ENCODE measurements around the gene AGXT2. TPM values are rescaled to one million over a fixed set of nuclear protein-coding genes. Genes with fewer than 3 reads are reported as not detected.
A peak's percentile ranks its signal among the peaks of the same experiment; 100 is the strongest.

Gene AGXT2
- total and polyA plus RNA-seq, 2 of the 13 experiments (the other 11 are each of a cell fraction or from before 2014, with no cell fraction given) = 0.04 to 0.13 TPM

GRCh38 chr5:34991486-34992238 lies 56.1 kb downstream of the AGXT2 start (continued):
- TF ChIP-seq, protein P1, sequence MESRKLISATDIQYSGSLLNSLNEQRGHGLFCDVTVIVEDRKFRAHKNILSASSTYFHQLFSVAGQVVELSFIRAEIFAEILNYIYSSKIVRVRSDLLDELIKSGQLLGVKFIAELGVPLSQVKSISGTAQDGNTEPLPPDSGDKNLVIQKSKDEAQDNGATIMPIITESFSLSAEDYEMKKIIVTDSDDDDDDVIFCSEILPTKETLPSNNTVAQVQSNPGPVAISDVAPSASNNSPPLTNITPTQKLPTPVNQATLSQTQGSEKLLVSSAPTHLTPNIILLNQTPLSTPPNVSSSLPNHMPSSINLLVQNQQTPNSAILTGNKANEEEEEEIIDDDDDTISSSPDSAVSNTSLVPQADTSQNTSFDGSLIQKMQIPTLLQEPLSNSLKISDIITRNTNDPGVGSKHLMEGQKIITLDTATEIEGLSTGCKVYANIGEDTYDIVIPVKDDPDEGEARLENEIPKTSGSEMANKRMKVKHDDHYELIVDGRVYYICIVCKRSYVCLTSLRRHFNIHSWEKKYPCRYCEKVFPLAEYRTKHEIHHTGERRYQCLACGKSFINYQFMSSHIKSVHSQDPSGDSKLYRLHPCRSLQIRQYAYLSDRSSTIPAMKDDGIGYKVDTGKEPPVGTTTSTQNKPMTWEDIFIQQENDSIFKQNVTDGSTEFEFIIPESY (CRISPR knock-in tag; IDR thresholded peaks at IDR 0.05) = no peak
- no peak for TF ChIP-seq NONO (IDR thresholded peaks at IDR 0.05)
- TF ChIP-seq NONO (CRISPR knock-in tag; conservative IDR thresholded peaks at IDR 0.05) = no peak
- TF ChIP-seq BATF2 (CRISPR knock-in tag; IDR thresholded peaks at IDR 0.05) = no peak
- TF ChIP-seq CHD2 (IDR thresholded peaks at IDR 0.05; ENCODE audit: low read depth, low read length) = no peak
- TF ChIP-seq ZNF768 (CRISPR knock-in tag; IDR thresholded peaks at IDR 0.05) = no peak

DNA sequence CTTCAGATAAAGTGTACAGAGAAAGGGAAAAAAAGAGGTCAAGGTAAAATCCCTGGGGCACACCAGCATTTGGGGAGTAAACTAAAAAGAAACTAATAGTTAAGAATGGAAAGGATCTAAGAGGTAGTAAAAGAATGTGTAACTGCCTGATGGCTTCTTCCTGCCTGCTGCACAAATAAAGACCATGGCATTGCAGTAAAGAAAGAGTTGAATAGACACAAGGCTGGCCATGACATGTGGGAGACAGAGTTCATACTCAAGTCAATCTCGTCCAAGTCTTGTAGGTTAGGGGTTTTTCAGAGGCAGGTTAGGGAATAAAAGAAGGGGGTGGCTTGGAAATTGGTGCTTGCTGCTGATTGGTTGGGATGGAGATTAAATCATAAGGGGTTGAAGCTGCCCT lies 60.8 kb downstream of the AGXT2 start:
- Histone ChIP-seq H2AFZ (ENCODE audit: low read length) (no peak overlapping the region), H3K4me2 (ENCODE audit: low read depth, low read length) (no peak overlapping the region), H4K20me1 (ENCODE audit: insufficient read depth, low read length) (no peaks in the 10 kb centered on the region), H3K9me3 (ENCODE audit: low read length) (peaks cover 18% of the 10 kb centered on the region), H3K79me2 (ENCODE audit: insufficient read depth, low read length) (no peaks in the 10 kb centered on the region), H3K36me3 (replicated peaks in 1 of 2; ENCODE audit: control insufficient read depth in 1 of 2, insufficient read depth in 2 of 2, low read length in 2 of 2) (no peaks in the 10 kb centered on the region), H3K9ac (ENCODE audit: insufficient read depth, low read depth, low read length) (no peak overlapping the region), H3K4me3 (replicated peaks in 1 of 3; ENCODE audit: insufficient read depth in 1 of 3, low read depth in 2 of 3, low read length in 3 of 3) (no peak overlapping the region), H3K27ac (ENCODE audit: extremely low read length, insufficient read depth, low read length) (no peak overlapping the region), H3K4me1 (ENCODE audit: insufficient read depth, low read length) (no peaks in the 10 kb centered on the region), H3K27me3 (ENCODE audit: control insufficient read depth in 1 of 2, insufficient read depth in 2 of 2, low read length in 2 of 2) (no peaks in the 10 kb centered on the region; a peak in 1 of 5 replicates)
- ATAC-seq (no peak), FAIRE-seq (no peak), DNase-seq (ENCODE audit: low spot score) (no peak)
- BruUV-seq (replicated peaks) = no TSS peak
- in situ Hi-C loops (cut with HindIII; ENCODE audit: extremely low pct_ligation_motif_present, low pct_unique_long_range_greater_than_20kb) = no loop called here
- WGBS (ENCODE audit: low lambda C conversion rate) = 0% methylated on average over 1 of the region's 1 CpG
- intact Hi-C loops (cut with micrococcal nuclease; ENCODE audit: unreplicated experiment) = no loop called here
- ChIA-PET CTCF (ENCODE audit: low intra/inter-chr PET ratio, low total read pairs) (no interaction called here), POLR2A (no interaction called here)
- TF ChIP-seq ZNF44 (CRISPR knock-in tag; IDR thresholded peaks at IDR 0.05) (peak; percentile 99), ZNF382 (CRISPR knock-in tag; IDR thresholded peaks at IDR 0.05; ENCODE audit: borderline replicate concordance) (no peak), SRY (CRISPR knock-in tag; IDR thresholded peaks at IDR 0.05) (no peak), ZSCAN25 (CRISPR knock-in tag; IDR thresholded peaks at IDR 0.05) (no peak), CENPBD1 (CRISPR knock-in tag; IDR thresholded peaks at IDR 0.05; ENCODE audit: borderline replicate concordance, low read depth) (no peak), NFRKB (IDR thresholded peaks at IDR 0.05) (no peak), GPN1 (CRISPR knock-in tag; IDR thresholded peaks at IDR 0.05; ENCODE audit: borderline replicate concordance) (no peak)
- TF ChIP-seq, protein P2, sequence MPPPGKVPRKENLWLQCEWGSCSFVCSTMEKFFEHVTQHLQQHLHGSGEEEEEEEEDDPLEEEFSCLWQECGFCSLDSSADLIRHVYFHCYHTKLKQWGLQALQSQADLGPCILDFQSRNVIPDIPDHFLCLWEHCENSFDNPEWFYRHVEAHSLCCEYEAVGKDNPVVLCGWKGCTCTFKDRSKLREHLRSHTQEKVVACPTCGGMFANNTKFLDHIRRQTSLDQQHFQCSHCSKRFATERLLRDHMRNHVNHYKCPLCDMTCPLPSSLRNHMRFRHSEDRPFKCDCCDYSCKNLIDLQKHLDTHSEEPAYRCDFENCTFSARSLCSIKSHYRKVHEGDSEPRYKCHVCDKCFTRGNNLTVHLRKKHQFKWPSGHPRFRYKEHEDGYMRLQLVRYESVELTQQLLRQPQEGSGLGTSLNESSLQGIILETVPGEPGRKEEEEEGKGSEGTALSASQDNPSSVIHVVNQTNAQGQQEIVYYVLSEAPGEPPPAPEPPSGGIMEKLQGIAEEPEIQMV (CRISPR knock-in tag; IDR thresholded peaks at IDR 0.05; ENCODE audit: low read depth) = no peak
